Testis (tissue), 2 donors: ENCODE results near the gene BNC2.

Experiments used
- POLR2A ChIP-seq: fragments of 450-650 bp; IDR thresholded peaks from one replicate; pipeline ENCODE4 v1.6.1; 2017; ENCODE audit warnings: antibody characterized with exemption, mild to moderate bottlenecking, moderate library complexity
- TF ChIP-seq, protein P1 (sequence below), 3 experiments: fragments of 450-650 bp in 2 of 3; fragments of 200-600 bp in 1 of 3; sonication (generic) in 1 of 3; IDR thresholded peaks; one replicate each; pipeline ENCODE4 v1.5.1; 2016 to 2019; ENCODE audit warnings: antibody characterized with exemption in 3 of 3, mild to moderate bottlenecking in 2 of 3, moderate library complexity in 1 of 3

DNA sequence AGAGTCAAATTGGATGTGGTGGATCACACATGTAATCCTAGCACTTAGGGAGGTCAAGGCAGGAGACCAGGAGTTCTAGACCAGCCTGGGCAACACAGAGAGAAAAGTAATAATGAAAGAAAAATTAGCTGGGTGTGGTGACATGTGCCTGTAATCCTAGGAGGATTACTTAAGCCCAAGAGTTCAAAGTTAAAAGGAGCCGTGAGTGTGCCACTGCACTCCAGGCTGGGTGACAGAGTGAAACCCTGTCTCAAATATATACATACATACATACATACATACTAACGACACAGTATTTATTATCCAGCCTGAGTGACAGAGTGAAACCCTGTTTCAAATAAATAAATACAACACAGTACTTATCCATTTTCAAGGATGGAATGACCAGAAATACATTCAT lies 180.3 kb downstream of the BNC2 start:
- TF ChIP-seq, protein P1, sequence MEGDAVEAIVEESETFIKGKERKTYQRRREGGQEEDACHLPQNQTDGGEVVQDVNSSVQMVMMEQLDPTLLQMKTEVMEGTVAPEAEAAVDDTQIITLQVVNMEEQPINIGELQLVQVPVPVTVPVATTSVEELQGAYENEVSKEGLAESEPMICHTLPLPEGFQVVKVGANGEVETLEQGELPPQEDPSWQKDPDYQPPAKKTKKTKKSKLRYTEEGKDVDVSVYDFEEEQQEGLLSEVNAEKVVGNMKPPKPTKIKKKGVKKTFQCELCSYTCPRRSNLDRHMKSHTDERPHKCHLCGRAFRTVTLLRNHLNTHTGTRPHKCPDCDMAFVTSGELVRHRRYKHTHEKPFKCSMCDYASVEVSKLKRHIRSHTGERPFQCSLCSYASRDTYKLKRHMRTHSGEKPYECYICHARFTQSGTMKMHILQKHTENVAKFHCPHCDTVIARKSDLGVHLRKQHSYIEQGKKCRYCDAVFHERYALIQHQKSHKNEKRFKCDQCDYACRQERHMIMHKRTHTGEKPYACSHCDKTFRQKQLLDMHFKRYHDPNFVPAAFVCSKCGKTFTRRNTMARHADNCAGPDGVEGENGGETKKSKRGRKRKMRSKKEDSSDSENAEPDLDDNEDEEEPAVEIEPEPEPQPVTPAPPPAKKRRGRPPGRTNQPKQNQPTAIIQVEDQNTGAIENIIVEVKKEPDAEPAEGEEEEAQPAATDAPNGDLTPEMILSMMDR (IDR thresholded peaks at IDR 0.05), result no peak
- TF ChIP-seq POLR2A, result no peak
